ENCODE results near the gene DIS3L2.

The DIS3L2 gene

DNA sequence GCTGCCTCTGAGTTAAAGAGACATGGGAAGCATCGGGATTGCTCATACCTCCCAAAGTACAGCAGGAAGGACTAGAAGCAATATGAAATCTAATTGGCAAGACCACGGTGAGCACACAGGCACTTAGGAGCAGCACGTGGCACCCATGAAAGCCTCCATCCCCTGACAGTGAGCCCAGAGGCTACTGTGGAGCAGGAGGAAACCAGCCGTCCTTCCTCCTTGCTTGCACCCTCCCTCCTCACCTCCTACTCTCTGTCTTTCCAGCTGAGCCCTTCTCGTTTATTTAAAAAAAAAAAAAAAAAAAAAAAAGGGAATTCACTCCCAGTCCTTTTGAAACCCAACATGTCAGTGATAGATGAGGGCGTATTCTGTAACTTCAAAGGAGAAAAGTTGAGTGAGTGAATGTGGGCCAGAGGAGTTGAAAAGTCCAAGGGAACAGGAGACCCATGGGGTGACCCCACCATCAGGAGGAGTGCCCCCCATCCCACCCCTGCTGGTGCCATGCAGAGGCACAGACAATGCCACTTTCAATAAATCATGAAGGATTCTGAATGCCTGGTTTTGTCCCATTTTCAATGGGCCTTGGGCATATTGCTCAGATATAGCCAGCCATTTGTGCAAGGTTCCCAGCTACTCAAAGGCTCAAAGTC lies 320.5 kb downstream of the DIS3L2 start:
- DNase-seq = no peak

DNA sequence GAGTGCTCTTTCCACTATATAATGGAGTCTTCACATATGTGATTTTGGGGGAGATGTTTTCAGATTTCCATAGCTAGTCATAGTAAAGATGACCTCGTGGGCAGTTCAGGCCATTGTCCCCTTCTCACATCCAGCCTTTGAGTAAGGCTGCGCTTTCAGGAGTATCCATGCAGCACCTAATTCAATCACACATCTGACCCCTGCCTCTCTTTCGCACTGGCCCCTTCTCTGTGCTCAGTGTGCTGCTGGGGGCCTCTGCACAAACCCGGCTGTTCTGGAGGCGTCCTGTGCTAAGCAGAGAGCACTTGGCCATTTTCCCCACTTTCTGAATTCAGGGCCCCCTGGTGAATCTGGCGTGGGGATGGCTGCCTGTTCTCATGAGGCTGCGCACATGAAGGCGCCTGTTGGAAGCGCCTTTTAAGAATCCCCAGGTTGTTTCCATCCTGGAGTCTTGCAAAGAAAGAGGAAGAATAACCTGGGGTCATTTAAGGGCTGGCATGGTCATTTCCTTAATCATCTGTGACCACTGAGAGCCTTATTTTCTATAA lies 321.1 kb downstream of the DIS3L2 start:
- no peak for DNase-seq

DNA sequence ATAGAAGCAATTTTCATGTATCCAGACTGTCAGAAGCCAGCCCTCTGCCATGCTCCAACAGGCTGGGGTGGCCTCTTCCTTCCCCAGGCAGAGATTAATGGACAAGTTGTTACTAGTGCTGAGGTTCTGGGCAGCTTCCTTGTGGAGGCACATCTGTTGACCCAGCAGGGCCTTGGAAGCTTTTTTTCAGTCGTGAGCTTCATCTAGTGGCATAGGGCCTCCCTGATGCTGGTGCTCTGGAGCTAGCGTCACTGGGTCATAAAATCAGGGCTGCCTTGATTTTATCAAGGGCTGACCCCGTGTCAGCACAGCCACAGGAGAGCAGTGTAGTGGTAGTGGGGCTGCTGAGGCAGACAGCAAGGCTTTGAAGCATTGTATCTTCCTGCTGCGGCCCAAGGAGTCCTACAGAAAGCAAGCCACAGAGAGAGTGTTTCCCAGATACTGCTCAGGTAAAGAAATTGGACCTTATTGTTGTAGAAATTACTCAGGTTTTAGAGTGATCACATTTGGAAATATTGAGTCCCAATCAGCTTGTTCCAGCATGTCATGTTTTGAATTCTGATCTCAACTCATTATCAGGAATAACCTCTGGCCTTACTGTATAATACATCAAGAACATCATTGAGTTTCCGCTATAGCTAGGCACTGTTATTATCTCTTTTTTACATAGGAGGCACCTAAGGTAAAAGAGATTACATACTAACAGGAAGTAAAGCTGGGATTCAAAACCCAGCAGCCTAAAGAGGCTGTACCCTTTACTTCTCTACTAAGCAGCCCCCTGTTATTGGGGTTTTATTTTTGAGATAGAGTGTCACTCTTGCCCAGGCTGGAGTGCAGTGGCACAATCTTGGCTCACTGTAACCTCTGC lies 324.7 kb downstream of the DIS3L2 start:
- no peak for DNase-seq

DNA sequence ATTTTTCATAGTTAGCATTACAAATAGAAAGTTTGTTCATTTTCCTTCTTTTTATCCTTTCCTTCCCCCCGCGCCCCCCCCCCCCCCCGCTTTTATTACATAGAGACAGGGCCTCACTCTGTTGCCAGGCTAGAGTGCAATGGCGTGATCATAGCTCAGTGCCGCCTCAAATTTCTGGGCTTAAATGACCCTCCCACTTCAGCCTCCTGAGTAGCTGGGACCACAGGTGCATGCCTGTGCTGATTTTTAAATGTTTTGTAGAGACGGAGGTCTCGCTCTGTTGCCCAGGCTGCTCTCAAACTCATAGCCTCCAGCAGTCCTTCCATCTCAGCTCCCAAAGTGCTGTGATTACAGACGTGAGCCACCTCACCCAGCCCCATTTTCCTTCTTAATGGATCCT lies 325.8 kb downstream of the DIS3L2 start:
- no peak for DNase-seq

DNA sequence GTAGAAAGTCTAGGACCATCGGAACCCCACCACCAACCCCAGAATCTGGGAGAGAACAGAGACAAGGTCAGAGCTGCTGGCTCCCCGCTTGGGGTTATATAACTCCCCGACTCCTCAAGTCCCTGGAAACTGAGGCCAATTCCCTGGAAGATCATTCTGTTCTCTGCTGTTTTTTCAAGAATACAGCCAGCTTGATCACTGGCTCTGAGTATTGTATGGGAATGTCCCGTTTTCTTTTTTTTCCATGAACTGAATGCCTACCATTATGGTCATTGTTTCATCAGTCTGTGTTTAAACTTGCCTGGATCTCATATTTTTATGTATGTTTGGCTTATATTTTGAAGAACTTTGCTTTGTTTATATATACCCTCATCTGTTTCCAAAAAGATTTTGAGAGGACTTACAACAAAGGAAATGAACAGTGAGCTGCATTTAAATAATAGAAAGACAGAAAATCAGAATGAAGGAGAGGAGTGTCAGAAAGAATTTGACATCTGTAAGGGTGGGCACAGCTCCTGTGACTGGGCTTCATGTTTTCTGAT lies 327.0 kb downstream of the DIS3L2 start:
- no peak for DNase-seq

DNA sequence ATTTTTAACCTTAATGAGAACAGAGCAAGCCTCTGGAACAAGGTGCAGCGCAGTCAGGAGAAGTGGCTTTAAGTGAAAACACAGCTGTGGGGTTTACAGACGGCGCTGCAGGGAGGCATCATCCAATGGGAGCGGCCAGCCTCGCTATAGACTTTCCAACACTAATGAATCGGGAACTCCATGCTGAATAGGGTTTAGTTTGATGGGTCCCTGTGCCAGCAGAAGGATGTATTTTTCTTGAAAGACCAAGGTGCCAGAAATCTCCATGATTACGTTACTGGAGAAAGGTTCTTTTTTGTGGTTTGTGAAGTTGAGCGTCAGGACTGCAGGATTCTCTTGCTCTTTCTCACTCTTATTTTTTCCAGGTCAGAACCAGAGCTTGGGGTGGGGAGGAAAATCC lies 329.2 kb downstream of the DIS3L2 start:
- DNase-seq = no peak

DNA sequence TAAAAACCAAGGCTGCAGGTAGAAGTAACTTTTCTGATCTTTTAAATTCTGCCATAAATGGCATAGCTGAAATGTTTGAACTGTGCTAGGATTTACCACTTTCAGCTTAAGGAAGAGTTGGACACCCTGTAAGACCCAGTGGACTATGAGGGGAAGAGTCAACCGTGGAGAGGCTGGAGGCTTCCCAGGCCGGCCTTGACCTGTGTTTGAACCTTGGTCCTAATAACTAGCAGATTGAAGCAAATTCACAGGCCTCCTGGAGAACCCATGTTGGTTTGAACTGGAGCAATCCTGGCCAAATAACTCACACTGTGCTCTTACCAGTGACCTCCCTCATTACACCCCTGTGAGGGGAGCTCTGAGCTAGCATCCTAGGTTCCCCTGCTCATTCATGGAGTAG lies 329.8 kb downstream of the DIS3L2 start:
- no peak for DNase-seq

DNA sequence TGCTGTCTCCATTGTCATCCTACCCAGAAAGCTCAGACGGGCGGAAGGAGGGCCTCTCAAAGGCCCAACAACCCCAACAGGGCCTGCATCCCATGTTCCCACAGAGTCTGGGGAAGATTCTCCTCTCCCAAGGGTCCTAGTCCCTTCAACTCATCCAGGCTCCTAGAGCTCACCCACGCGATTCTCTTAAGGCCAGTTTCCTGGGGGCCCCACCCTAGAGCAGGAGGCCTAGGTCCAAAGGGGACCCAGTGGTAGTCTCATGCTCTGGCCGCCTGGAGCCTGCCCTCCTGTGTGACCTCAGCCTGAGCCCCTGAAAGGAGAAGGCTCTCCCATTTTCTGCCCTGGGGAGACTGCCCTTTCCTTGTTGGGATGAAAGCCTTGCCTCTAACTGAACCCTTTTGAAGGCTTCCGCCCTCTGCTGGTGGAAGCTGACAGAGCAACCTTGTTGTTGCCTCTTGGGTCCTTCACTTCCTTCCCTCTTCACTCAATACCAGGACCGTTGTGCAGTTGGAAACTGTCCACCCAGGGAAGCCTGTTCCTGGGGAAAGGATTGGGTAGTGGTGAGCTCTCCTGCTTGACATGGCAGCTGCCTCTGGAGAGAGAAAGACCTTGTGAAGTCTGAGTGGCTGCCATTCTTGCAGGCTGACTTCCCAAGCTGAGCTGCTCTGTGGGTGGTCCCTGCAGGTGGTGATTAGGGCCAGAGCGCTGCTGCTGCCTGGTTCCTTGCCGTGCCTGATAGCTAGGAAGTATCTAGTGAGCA lies 331.1 kb downstream of the DIS3L2 start:
- DNase-seq = no peak

DNA sequence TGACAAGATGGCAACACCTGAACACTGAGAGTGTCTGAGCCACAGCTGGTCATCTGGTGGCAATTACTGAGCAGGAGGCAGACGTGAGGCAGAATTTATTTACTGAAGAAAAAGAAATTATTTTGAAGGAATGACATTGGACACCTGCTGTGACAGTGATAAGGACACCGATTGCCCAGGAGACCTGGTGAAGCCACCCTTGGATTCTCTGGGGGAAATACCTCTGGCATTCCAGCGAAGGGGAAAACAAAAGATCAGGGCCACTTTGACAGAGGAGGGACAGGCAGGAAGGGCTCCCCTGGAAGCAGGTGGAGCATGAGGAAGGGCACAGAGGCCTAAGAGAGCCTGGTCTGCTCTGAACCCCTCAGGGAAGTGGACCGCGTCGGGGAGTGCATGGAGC lies 331.7 kb downstream of the DIS3L2 start:
- DNase-seq = no peak

DNA sequence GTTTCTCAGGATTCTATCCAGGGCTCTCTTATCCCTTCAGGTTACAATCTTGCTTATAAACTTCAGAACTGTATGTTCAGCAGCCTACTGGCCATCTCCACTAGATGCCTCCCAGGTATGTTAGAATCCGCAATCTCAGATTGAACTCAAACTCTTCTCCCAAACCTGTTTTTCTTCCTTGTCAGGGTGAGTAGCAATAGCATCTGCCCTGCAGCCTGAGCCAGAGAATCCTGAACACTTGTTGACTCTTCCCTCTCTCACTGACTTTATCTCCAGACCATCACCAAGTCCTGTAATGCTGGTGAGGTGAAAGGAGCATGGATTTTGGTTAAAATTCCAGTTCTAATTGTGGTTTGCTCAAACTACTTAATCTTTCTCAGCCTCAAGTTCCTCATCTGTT lies 334.5 kb downstream of the DIS3L2 start:
- no peak for DNase-seq

DNA sequence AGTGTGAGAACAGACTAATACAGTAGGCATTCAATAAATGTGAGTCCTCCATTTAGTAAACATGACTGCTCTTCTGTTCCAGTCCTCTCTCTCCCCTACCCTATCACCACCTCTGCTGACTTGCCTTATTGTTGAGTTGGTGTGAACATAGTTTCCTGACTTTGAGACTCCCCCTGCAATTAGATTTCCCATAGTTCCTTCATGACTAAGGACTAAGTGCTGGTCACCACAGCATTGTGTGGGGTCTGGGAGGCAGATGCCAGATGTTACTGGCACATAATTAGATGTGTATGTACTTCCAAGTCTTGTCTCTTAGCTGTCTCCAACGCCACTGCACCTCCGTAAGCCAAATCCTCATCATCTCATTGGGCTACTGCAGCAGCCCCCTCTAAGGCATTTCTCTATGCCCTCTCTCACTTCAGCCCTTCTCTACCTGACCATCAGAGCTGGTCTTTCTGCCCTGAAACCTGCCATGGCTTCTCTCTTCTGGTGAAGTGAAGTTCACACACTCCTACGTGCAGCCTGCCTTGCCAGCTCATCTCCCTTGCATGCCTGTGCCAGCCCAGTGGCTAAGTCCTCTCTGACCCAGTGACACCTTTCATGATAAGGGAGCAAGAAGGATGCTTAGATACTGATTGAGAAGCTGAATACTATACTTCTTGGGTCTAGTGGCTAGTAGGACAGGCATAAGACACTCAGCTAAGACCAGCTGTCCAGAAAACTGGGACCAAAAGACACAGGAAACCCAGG lies 335.4 kb downstream of the DIS3L2 start:
- DNase-seq = no peak

DNA sequence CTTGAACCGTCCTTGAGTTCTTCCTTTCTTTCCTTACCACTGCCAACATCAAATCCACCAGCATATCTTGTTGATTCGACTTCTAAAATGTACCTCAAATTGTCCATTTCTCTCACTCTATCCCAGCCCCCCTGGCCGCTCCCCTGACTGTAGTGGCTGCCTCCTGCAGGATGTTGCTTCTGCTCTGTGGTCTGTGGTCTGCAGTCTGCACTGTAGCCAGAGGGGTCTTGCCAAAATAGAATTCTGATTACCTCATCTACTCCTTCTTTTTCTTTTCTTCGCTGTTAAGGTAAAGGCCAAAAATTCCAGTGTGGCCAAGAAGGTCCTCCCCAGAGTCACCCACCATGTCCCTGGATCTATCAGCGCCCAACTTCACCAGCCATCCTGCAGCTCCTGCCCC lies 337.6 kb downstream of the DIS3L2 start:
- no peak for DNase-seq

DNA sequence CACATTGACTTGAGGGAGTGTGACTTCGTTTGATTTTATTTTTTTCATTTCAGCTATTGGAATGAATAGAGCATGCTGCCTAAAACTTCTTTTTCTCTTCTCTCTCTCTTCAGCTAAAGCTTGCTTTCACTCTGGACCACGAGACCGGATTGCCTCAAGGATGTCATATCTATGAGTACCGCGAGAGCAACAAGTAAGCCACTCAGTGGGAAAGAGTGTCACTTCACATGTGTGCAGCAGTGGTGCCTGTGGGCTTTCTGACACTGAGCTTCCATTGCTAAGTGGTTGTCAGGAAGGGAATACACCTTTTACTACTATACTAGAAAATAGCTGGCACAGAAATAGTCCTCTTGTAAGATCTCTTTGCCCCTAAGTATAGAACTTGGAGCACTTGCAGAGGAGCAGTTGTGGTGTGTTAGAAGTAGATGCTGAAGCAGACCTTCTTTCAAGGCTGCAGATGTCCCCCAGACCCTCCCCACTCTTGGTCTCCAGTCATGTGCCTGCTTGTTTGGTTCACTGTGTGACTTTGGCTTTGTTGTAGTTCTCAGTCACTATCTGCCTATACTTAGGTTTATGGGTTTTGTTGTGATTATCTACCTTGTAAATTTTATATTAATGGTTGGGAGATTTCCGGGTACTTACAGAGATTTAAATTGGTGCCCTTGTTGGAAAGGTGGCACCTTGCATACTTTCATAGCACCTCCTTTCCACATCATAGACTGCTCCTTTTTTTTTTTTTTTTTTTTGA lies 338.6 kb downstream of the DIS3L2 start:
- no peak for DNase-seq

DNA sequence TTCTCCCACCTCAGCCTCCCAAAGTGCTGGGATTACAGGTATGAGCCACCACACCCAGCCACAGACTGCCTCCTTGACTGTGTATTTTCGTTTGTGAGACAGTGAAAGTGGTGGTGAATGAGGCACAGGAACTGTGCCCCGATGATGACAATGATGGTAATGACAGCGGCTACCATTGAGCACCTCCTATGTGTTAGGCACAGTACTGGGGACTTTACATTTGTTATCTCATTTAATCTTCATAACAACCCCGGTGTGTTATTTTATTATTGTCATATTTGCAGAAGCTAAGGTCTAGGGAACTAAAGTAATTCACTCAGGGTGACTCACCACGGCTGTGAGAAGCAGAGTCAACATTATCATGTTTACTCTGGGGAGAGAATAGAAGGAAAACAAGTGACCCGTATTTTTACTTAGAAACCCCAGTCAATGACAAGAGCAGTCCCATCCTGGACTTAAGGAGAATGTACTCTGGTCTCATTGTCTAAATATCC lies 339.4 kb downstream of the DIS3L2 start:
- DNase-seq = peak; percentile 46

DNA sequence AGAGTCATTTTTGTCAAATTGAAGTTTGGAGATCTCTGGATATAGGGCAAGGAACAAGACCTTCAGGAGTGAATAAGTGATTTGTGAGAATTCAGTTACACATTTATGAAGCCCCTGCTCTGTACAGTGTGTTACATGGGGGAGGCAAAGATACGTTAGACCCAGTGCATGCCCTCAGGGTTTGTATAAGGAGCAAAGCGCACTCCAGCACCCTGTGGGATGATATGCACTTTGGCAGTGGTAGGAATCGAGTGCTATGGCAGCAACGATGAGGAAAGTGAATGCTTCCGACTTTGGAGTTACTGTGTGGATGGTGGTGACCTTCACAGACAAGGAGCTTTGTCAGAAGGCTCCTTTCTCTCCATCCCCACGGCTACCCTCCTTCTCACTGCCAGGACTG lies 342.7 kb downstream of the DIS3L2 start:
- no peak for DNase-seq

DNA sequence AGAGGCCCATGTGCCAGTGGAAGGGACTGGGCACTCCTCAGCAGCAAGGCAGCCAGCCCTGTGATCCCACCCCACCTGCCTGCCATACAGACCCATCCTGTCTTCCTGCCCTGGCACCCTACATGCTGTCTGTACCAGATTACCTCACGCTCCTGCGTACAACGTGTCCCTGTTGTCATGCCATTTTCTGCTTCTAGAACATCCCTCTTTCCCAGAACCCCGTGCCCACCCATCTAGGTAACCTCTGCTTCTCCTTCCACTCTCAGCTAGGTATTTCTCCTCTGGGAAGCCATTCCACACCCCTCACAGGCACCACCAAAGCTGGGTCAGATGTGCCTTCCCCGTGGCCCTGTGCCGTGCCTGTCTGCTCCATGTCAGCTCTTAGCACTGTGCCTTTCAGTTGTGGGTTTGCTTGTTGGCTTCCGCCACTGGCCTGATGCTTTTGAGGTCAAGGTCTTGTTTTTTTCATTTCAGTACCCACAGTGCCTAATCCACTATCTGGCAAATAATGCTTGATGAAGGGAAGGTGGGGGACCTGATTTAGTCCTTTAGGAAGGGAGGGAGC lies 345.3 kb downstream of the DIS3L2 start:
- DNase-seq = no peak

DNA sequence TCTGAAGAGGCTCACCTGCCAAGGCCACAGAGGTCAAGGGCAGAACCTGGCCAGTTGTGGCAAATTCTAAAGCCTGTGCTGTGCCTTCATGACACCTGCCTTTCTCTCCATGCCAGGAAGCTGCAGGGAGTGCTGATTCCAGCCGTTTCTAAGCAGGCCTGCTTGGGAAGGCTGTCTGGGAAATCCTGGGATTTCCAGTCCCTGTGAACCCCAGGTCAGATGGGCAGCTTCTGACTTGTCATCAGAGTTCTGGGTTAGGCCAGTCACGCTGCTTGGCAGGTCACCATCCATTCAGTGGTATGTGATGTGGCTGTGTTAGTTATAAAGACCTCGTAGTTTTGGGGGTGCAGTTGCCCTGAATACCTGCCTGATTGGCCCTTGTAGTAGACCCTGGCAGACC lies 346.3 kb downstream of the DIS3L2 start:
- DNase-seq = no peak

DNA sequence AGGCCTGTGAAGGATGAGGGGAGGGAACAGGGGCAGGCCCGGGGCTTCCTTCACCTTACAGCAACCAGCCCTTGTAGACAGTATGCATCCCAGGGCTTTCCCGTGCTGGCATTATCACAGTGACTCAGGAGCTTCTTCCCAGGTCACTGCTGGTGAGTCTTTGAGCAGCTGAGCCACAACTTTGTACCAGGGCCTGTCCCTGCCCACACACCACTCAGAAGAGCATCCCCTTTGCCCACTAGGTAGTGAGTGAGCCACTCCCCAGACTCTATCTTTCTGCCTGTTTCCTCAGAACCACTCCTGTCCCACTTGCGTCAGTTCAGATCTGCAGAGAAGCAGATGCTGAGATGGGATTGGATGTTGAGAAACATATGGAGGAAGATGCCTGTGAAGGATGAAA lies 347.5 kb downstream of the DIS3L2 start:
- no peak for DNase-seq

DNA sequence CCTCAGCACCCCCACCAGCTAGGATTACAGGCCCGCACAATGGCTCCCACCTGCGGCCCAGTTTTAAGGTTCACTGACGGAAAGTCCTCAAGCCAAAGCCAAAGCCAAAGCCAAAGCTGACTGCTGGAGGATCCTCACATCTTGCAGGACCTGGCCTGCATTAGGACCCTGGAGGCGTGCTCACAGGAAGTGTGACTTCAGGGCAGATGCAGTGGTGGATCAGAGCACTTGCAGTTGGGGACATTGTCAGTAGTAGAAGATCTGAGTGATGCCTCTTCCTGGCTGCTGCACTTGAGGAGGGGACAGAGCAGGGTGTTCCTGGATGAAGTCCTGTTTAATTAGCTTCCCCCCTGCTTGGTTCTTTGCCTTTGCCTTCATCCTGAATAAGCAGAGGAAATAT lies 348.1 kb downstream of the DIS3L2 start:
- no peak for DNase-seq

DNA sequence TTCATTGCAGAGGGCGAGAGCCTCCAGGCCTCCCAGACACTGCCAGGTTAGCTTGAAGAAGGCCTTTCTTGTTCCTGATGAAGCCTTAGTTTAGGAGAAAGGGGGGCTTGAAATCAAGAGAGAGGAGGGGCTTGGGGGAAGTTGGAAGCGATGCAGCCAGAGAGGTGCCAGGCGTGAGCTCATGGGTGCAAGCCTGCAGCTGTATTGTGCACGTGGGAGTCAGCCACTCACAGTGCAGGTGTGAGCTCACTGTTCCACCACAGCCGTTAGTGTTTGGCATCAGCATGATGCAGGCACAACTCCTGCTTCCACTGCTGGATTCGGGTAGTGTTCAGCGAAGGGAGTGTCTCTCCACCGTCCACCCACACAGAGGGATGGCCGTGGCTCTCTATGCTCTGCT lies 348.6 kb downstream of the DIS3L2 start:
- DNase-seq = no peak

DNA sequence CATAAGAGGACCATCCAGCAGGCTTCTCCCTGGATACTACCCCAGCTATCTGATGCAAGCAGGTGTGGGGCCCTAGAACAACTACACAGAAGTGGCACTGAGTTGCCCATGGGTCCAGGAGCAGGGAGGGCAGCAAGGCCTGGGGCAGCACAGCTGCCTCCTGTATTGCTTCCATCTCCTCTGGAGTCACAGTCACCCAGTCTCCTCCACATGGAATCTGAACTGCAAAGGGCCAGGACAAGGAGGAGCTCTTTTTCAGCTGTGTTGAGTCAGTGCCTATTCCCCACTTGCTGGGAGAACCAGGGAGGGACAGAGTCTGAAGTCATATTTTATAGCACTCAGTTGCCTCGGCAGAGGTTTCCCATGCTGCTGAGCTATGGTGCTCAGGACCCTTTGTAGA lies 349.2 kb downstream of the DIS3L2 start:
- DNase-seq = no peak

Measured in NCI-H774 (cell line).